HepG2 (cell line): ENCODE data around the gene SYS1. TPM values are rescaled to one million over a fixed set of nuclear protein-coding genes. Genes with fewer than 3 reads are reported as not detected.

Source experiments
- CREM ChIP-seq, 2 experiments: sonication (generic) in 1 of 2; formaldehyde crosslinking in 1 of 2; IDR thresholded peaks; 2 replicates each; pipeline versions ENCODE4 v1.4.0 to v1.6.1; 2016 to 2020; ENCODE audit warnings: antibody characterized with exemption in 1 of 2, mild to moderate bottlenecking in 1 of 2, missing genetic modification reagents in 1 of 2
- ELF3 ChIP-seq: IDR thresholded peaks from 2 replicates; pipeline ENCODE4 v1.6.1; 2016; ENCODE audit warnings: missing genetic modification reagents, missing compliant biosample characterization
- GATAD2A ChIP-seq: IDR thresholded peaks from 2 replicates; pipeline ENCODE4 v1.6.1; 2016
- HIC2 ChIP-seq: sonication (generic); formaldehyde crosslinking; IDR thresholded peaks from 2 replicates; pipeline ENCODE4 v1.9.0; 2022; ENCODE audit warnings: low read depth, missing genetic modification reagents
- JUN ChIP-seq: sonication (generic); formaldehyde crosslinking; IDR thresholded peaks from 2 replicates; pipeline ENCODE4 v1.4.0; 2020; ENCODE audit warnings: mild to moderate bottlenecking, missing genetic modification reagents
- PHF21A ChIP-seq: sonication (generic); formaldehyde crosslinking; IDR thresholded peaks from 2 replicates; pipeline ENCODE4 v1.5.0; 2020; ENCODE audit warnings: mild to moderate bottlenecking, missing genetic modification reagents
- PPARG ChIP-seq: conservative IDR thresholded peaks from 2 replicates; pipeline ENCODE4 v1.6.1; 2016; ENCODE audit warnings: missing biosample characterization, missing genetic modification reagents
- RXRB ChIP-seq: IDR thresholded peaks from 2 replicates; pipeline ENCODE4 v1.6.1; 2016; ENCODE audit warnings: borderline replicate concordance, missing genetic modification reagents, missing compliant biosample characterization
- SP1 ChIP-seq, 2 experiments: fragments of 450-650 bp in 1 of 2; sonication (generic) in 1 of 2; formaldehyde crosslinking in 1 of 2; IDR thresholded peaks; 2 replicates each; pipeline versions ENCODE4 v1.4.0 to v1.6.1; 2016 to 2020; ENCODE audit warnings: missing genetic modification reagents in 1 of 2
- SP5 ChIP-seq: IDR thresholded peaks from 2 replicates; pipeline ENCODE4 v1.6.1; 2016; ENCODE audit warnings: low read depth, borderline replicate concordance
- ZNF607 ChIP-seq: sonication (generic); formaldehyde crosslinking; IDR thresholded peaks from 2 replicates; pipeline ENCODE4 v1.5.1; 2020; ENCODE audit warnings: missing genetic modification reagents, mild to moderate bottlenecking, borderline replicate concordance
- ZNF839 ChIP-seq: sonication (generic); formaldehyde crosslinking; IDR thresholded peaks from 2 replicates; pipeline ENCODE4 v1.4.0; 2020; ENCODE audit warnings: missing genetic modification reagents, mild to moderate bottlenecking, borderline replicate concordance
- polyA plus RNA-seq, 8 experiments: library from polyadenylated mRNA; depleted of rRNA in 3 of 8; stranded (reverse) in 7 of 8; unstranded in 1 of 8; fragments of >200 nt; fragmentation: Illumina TruSeq in 4 of 8; extraction: Trizol in 4 of 8; gene quantifications; 2 replicates each; pipeline versions ENCODE4 v1.2.1 to v1.2.3, GENCODE V29; 2011 to 2016; ENCODE audit warnings: low read depth in 4 of 8, missing spikeins in 1 of 8, mixed read lengths in 1 of 8; ENCODE audit not compliant: insufficient read depth in 1 of 8
- total RNA-seq, 5 experiments: library from RNA; depleted of rRNA; stranded (reverse); fragments of >200 nt; fragmentation: Illumina TruSeq; extraction: Trizol; gene quantifications; 2 replicates each; pipeline ENCODE4 v1.2.3, GENCODE V29; 2016; ENCODE audit warnings: low read depth in 1 of 5
- TF ChIP-seq, protein P1 (sequence below): sonication (generic); formaldehyde crosslinking; IDR thresholded peaks from 2 replicates; pipeline ENCODE4 v1.8.1; 2022; ENCODE audit warnings: low read depth, mild to moderate bottlenecking, missing genetic modification reagents
- TF ChIP-seq, protein P2 (sequence below): sonication (generic); formaldehyde crosslinking; IDR thresholded peaks from 2 replicates; pipeline ENCODE4 v1.4.0; 2020; ENCODE audit warnings: missing genetic modification reagents, borderline replicate concordance
- TF ChIP-seq, protein P3 (sequence below): IDR thresholded peaks from 2 replicates; pipeline ENCODE4 v1.4.0; 2020; ENCODE audit warnings: mild to moderate bottlenecking, missing genetic modification reagents

Gene SYS1
- total and polyA plus RNA-seq, 2 of the 13 experiments (the other 11 are each of a cell fraction or from before 2014, with no cell fraction given) = 38.3 to 65.6 TPM

DNA sequence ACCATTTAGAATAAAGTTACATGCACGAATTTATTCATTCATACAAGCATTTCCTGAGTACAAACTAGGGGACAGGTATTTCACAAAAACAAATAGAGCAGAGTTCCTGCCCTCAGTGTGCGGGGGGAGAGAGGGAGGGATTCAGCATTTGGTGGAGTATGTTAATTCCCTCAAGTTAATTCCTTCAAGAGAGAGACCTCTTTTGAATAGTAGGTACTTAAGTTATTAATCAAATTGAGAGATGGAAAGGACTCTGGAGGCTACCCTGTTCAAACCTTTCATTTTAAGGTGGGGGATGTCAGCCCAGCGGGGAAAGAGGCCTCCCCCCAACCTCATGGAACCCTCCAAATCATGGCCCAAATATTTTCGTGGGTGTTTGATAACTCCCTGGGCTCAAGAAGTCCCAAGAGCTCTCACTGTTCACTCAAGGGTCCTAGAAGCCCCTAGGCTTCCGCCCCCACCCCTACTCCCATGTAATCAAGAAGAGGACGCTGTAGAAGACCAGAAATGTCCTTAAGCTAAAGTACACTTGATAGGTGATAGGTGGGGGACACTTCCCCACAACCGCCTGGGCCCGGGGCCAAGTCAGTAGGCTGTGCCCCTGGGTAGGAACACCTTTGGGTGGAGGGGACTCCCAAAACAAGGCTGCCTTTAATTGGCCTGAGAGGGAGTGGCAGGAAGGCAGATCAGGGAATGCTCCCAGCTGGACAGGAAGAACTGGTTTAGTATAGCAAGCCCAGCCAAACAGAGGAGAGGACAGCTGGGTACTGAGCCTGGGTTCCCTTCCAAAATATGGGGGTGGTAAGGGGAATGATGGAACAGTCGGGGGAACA is 17.6 kb upstream of the SYS1 start (continued):
- 0 out of 2 replicates have a peak, but pooled peaks have one; percentile 79 for TF ChIP-seq ZNF839
- peak; percentile 90 for TF ChIP-seq PPARG (CRISPR knock-in tag)
- TF ChIP-seq SP5 (CRISPR knock-in tag) = peak; percentile 51
- TF ChIP-seq HIC2 (CRISPR knock-in tag) = no peak
- no peak for TF ChIP-seq JUN (CRISPR knock-in tag)
- TF ChIP-seq ZNF607 (CRISPR knock-in tag) = 0 out of 2 replicates have a peak, but pooled peaks have one; percentile 54
- TF ChIP-seq, protein P1, sequence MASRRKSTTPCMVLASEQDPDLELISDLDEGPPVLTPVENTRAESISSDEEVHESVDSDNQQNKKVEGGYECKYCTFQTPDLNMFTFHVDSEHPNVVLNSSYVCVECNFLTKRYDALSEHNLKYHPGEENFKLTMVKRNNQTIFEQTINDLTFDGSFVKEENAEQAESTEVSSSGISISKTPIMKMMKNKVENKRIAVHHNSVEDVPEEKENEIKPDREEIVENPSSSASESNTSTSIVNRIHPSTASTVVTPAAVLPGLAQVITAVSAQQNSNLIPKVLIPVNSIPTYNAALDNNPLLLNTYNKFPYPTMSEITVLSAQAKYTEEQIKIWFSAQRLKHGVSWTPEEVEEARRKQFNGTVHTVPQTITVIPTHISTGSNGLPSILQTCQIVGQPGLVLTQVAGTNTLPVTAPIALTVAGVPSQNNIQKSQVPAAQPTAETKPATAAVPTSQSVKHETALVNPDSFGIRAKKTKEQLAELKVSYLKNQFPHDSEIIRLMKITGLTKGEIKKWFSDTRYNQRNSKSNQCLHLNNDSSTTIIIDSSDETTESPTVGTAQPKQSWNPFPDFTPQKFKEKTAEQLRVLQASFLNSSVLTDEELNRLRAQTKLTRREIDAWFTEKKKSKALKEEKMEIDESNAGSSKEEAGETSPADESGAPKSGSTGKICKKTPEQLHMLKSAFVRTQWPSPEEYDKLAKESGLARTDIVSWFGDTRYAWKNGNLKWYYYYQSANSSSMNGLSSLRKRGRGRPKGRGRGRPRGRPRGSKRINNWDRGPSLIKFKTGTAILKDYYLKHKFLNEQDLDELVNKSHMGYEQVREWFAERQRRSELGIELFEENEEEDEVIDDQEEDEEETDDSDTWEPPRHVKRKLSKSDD = no peak
- peak; percentile 63 for TF ChIP-seq ELF3 (CRISPR knock-in tag)
- TF ChIP-seq GATAD2A (CRISPR knock-in tag) = peak; percentile 86
- peak; percentile 66; the same call in 1 of the 2 replicates for TF ChIP-seq RXRB
- TF ChIP-seq, protein P2, sequence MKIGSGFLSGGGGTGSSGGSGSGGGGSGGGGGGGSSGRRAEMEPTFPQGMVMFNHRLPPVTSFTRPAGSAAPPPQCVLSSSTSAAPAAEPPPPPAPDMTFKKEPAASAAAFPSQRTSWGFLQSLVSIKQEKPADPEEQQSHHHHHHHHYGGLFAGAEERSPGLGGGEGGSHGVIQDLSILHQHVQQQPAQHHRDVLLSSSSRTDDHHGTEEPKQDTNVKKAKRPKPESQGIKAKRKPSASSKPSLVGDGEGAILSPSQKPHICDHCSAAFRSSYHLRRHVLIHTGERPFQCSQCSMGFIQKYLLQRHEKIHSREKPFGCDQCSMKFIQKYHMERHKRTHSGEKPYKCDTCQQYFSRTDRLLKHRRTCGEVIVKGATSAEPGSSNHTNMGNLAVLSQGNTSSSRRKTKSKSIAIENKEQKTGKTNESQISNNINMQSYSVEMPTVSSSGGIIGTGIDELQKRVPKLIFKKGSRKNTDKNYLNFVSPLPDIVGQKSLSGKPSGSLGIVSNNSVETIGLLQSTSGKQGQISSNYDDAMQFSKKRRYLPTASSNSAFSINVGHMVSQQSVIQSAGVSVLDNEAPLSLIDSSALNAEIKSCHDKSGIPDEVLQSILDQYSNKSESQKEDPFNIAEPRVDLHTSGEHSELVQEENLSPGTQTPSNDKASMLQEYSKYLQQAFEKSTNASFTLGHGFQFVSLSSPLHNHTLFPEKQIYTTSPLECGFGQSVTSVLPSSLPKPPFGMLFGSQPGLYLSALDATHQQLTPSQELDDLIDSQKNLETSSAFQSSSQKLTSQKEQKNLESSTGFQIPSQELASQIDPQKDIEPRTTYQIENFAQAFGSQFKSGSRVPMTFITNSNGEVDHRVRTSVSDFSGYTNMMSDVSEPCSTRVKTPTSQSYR (CRISPR knock-in tag) = no peak
- TF ChIP-seq, protein P3, sequence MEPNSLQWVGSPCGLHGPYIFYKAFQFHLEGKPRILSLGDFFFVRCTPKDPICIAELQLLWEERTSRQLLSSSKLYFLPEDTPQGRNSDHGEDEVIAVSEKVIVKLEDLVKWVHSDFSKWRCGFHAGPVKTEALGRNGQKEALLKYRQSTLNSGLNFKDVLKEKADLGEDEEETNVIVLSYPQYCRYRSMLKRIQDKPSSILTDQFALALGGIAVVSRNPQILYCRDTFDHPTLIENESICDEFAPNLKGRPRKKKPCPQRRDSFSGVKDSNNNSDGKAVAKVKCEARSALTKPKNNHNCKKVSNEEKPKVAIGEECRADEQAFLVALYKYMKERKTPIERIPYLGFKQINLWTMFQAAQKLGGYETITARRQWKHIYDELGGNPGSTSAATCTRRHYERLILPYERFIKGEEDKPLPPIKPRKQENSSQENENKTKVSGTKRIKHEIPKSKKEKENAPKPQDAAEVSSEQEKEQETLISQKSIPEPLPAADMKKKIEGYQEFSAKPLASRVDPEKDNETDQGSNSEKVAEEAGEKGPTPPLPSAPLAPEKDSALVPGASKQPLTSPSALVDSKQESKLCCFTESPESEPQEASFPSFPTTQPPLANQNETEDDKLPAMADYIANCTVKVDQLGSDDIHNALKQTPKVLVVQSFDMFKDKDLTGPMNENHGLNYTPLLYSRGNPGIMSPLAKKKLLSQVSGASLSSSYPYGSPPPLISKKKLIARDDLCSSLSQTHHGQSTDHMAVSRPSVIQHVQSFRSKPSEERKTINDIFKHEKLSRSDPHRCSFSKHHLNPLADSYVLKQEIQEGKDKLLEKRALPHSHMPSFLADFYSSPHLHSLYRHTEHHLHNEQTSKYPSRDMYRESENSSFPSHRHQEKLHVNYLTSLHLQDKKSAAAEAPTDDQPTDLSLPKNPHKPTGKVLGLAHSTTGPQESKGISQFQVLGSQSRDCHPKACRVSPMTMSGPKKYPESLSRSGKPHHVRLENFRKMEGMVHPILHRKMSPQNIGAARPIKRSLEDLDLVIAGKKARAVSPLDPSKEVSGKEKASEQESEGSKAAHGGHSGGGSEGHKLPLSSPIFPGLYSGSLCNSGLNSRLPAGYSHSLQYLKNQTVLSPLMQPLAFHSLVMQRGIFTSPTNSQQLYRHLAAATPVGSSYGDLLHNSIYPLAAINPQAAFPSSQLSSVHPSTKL = peak; percentile 57
- TF ChIP-seq SP1 (IDR thresholded peaks at IDR 0.05) = no peak
- TF ChIP-seq SP1 (CRISPR knock-in tag; IDR thresholded peaks at IDR 0.05) = no peak
- TF ChIP-seq PHF21A (CRISPR knock-in tag) = 0 out of 2 replicates have a peak, but pooled peaks have one; percentile 1
- TF ChIP-seq CREM (IDR thresholded peaks at IDR 0.05) = 0 out of 2 replicates have a peak, but pooled peaks have one; percentile 32
- no peak for TF ChIP-seq CREM (CRISPR knock-in tag; IDR thresholded peaks at IDR 0.05)
